ENCODE measurements around the gene SNAP47.

Gene SNAP47

DNA sequence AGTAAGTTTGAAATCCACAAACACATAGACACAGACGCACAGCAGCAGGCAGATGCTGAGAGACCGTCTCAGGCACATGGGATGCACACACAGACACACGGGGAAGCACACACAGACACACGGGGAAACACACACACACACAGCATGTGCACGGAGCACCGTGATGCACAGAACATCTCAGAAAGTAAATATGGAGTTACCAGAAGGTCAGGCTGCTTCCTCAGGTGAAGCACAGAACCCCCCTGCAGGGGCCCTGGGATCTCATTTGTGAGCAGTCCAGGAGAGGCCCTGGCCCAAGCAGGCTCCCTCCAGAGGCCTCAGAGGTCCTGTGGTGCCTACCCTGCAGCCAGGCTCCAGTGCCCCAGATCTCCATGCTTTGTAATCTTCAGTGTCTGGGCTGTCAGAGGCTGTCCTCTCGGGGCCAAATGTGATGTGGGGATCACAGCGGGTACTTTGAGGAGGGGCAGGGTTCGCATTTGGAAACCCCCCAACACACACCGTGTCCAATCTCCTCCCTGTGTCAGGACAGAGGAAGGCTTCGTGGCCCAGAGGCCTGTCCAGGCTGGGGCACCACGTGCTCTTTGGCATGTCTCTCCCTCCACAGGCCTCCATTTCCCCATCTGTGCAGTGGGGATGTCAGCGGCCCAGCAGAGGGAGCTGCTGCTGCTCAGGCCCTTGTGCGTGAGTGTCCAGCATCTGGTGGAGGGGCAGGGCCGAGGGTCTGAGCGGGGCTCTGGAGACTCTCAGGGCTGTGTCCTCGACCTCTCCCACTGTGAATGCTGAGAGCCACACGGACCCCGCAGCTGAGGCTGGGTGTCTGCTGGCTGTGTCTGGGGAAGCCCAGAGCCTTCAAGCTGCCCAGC, 57.2 kb downstream of the SNAP47 start:
- Histone ChIP-seq H4K20me1 (ENCODE audit: insufficient read depth, low read length, poor library complexity, severe bottlenecking) (no peaks in the 10 kb centered on the region), H3K79me2 (ENCODE audit: insufficient read depth, low read length) (no peaks in the 10 kb centered on the region), H3K9ac (ENCODE audit: low read depth, low read length, poor library complexity, severe bottlenecking) (no peak overlapping the region), H2AFZ (ENCODE audit: low read length) (no peak overlapping the region), H3K9me2 (replicated peaks; ENCODE audit: low read depth, low read length) (no peaks in the 10 kb centered on the region), H3K4me1 (ENCODE audit: insufficient read depth, low read length, poor library complexity, severe bottlenecking) (peaks cover 8% of the 10 kb centered on the region), H3F3A (ENCODE audit: low read depth) (no peaks in the 10 kb centered on the region), H3K9me3 (ENCODE audit: insufficient read depth, low read depth, low read length) (no peaks in the 10 kb centered on the region), H3K4me2 (ENCODE audit: low read depth, low read length, poor library complexity, severe bottlenecking) (no peak overlapping the region), H3K4me3 (ENCODE audit: low read length, poor library complexity, severe bottlenecking) (no peak overlapping the region), H3K36me3 (ENCODE audit: insufficient read depth, low read length) (no peaks in the 10 kb centered on the region), H3K27me3 (ENCODE audit: insufficient read depth, low read length, poor library complexity, severe bottlenecking) (no peaks in the 10 kb centered on the region)
- TF ChIP-seq EZH2phosphoT487 (IDR thresholded peaks at IDR 0.05; ENCODE audit: borderline replicate concordance) = no peak
- TF ChIP-seq, protein P1, sequence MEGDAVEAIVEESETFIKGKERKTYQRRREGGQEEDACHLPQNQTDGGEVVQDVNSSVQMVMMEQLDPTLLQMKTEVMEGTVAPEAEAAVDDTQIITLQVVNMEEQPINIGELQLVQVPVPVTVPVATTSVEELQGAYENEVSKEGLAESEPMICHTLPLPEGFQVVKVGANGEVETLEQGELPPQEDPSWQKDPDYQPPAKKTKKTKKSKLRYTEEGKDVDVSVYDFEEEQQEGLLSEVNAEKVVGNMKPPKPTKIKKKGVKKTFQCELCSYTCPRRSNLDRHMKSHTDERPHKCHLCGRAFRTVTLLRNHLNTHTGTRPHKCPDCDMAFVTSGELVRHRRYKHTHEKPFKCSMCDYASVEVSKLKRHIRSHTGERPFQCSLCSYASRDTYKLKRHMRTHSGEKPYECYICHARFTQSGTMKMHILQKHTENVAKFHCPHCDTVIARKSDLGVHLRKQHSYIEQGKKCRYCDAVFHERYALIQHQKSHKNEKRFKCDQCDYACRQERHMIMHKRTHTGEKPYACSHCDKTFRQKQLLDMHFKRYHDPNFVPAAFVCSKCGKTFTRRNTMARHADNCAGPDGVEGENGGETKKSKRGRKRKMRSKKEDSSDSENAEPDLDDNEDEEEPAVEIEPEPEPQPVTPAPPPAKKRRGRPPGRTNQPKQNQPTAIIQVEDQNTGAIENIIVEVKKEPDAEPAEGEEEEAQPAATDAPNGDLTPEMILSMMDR (conservative IDR thresholded peaks at IDR 0.05; ENCODE audit: low read length) = peak; percentile 28

DNA sequence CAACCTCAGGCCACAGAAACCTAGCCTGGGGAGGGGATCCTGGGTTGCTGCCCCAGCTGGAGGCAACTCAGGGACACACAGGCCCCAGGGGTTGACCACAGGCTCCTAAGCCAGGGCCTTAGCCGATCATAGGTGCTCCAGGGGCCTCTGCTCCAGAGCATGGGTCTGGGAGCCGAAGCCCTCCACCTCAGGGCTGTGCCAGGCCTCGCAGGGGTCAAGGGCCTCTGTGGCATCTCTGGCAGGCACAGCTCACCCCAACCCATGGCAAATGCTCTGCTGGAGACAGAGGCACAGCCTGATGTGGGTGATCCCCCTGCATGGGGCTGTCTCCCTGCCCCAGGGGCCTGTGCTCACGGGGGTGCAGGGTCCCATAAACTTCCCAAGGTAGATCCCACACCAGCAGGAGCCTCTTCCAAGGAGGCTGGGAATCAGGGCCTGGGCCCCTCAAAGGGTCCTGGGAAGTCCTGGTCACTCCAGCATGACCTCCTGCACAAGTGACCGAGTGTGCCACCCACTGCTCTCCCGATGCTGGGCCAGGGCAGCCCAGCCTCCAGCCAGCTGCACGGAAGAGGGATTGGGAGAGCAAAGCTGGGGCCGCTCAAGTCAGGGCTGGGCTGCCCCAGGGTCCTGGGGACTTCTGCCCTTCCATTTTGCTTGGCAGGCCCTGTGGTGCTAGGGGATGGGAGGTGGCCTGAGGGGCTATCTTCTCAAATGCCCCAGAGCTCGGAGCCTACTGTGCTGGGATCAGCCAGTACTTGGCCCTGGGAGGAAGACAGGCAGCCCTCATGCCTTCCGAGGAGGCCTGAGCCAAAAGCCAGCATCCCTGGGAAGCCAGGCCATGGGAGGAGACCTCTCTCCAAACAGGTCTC, 58.1 kb downstream of the SNAP47 start:
- Histone ChIP-seq H3F3A (ENCODE audit: low read depth) (no peaks in the 10 kb centered on the region), H3K4me2 (ENCODE audit: low read depth, low read length, poor library complexity, severe bottlenecking) (no peak overlapping the region), H3K9ac (ENCODE audit: low read depth, low read length, poor library complexity, severe bottlenecking) (no peak overlapping the region), H2AFZ (ENCODE audit: low read length) (no peak overlapping the region), H3K4me1 (ENCODE audit: insufficient read depth, low read length, poor library complexity, severe bottlenecking) (peaks cover 5% of the 10 kb centered on the region), H3K9me3 (ENCODE audit: insufficient read depth, low read depth, low read length) (no peaks in the 10 kb centered on the region), H3K27me3 (ENCODE audit: insufficient read depth, low read length, poor library complexity, severe bottlenecking) (no peaks in the 10 kb centered on the region), H3K9me2 (replicated peaks; ENCODE audit: low read depth, low read length) (no peaks in the 10 kb centered on the region), H3K4me3 (ENCODE audit: low read length, poor library complexity, severe bottlenecking) (no peak overlapping the region), H4K20me1 (ENCODE audit: insufficient read depth, low read length, poor library complexity, severe bottlenecking) (no peaks in the 10 kb centered on the region), H3K79me2 (ENCODE audit: insufficient read depth, low read length) (no peaks in the 10 kb centered on the region), H3K36me3 (ENCODE audit: insufficient read depth, low read length) (no peaks in the 10 kb centered on the region)
- TF ChIP-seq EZH2phosphoT487 (IDR thresholded peaks at IDR 0.05; ENCODE audit: borderline replicate concordance) = no peak
- TF ChIP-seq, protein P1 (conservative IDR thresholded peaks at IDR 0.05; ENCODE audit: low read length) = no peak

DNA sequence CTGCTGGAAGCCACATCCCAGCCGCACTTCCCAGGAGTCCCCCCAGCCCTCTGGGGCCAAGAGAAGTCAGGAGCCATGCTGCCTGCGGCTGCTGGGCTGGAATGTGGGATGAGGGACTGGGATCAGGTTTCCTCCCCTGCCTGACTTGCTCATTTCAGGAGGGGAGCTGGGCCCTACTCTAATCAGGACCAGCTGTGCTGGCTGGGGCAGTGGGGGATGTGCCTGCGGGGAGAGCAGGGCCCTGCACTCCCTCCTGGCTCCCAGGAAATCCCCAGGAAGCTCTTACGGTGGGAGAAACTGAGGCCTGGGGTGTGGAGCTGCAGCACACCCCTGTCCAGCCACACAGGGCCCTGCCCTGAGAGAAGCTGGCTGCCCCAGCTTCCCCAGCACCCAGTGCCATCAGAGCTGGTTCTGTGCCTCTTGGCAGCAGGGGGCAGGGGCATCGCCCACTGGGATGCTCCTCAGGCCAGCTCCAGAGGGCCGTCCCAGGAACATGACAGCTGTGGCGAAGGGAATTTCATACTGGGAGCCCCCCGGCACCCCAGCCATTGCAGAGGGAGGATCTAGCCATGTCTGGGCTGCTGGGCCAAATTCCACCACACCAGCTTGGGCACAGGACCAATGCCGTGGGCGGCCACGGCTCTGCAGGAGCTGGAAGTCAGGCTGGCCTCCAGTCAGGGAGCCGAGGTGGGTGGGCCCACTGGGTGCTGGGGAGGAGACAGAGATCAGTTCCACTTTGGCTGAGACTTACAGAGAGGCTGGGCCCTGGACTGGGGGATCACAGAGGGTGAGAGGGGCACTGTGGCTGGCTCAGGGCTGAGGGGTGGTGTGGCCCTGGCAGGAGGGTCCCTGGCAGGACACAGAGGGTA, 58.9 kb downstream of the SNAP47 start:
- H3K4me2 ChIP-seq (ENCODE audit: low read depth, low read length, poor library complexity, severe bottlenecking) = no peak overlapping the region
- no peaks in the 10 kb centered on the region for H3K4me1 ChIP-seq (ENCODE audit: insufficient read depth, low read length, poor library complexity, severe bottlenecking)
- no peaks in the 10 kb centered on the region for H4K20me1 ChIP-seq (ENCODE audit: insufficient read depth, low read length, poor library complexity, severe bottlenecking)
- TF ChIP-seq EZH2phosphoT487 (IDR thresholded peaks at IDR 0.05; ENCODE audit: borderline replicate concordance) = no peak
- TF ChIP-seq, protein P1 (conservative IDR thresholded peaks at IDR 0.05; ENCODE audit: low read length) = no peak
- H2AFZ ChIP-seq (ENCODE audit: low read length) = no peak overlapping the region
- H3K9me2 ChIP-seq (replicated peaks; ENCODE audit: low read depth, low read length) = no peaks in the 10 kb centered on the region
- H3K9me3 ChIP-seq (ENCODE audit: insufficient read depth, low read depth, low read length) = no peaks in the 10 kb centered on the region
- no peak overlapping the region for H3K9ac ChIP-seq (ENCODE audit: low read depth, low read length, poor library complexity, severe bottlenecking)
- H3F3A ChIP-seq (ENCODE audit: low read depth) = no peaks in the 10 kb centered on the region
- H3K79me2 ChIP-seq (ENCODE audit: insufficient read depth, low read length) = no peaks in the 10 kb centered on the region
- no peak overlapping the region for H3K4me3 ChIP-seq (ENCODE audit: low read length, poor library complexity, severe bottlenecking)
- no peaks in the 10 kb centered on the region for H3K27me3 ChIP-seq (ENCODE audit: insufficient read depth, low read length, poor library complexity, severe bottlenecking)
- no peaks in the 10 kb centered on the region for H3K36me3 ChIP-seq (ENCODE audit: insufficient read depth, low read length)

Data from Loucy (cell line).